CD4-positive, alpha-beta memory T cell (primary cell): ENCODE measurements around the gene RIT1. TPM values are rescaled to one million over a fixed set of nuclear protein-coding genes. Genes with fewer than 3 reads are reported as not detected.

Experiments
- CTCF ChIA-PET: fragments of 350-600 bp; sonication (Branson Sonifier 250); formaldehyde crosslinking; loops from one replicate; lab custom pipeline; 2021; ENCODE audit warnings: inconsistent platforms; ENCODE audit not compliant: partially characterized antibody; lab: Charles Lee
- POLR2A ChIA-PET: fragments of 350-600 bp; sonication (Branson Sonifier 250); formaldehyde crosslinking; loops from one replicate; lab custom pipeline; 2021; ENCODE audit not compliant: partially characterized antibody; lab: Charles Lee
- DNase-seq, 5 donors: peaks; one replicate each; pipeline versions ENCODE4 v3.0.0 to v3.0.0-alpha.2; 2020 to 2022; ENCODE audit warnings: mixed read lengths in 1 of 5
- H3K27ac ChIP-seq: one replicate; pipeline ENCODE4 v1.7.0; 2013; ENCODE audit warnings: low read depth, low read length
- H3K27me3 ChIP-seq: 2 replicates; pipeline ENCODE4 v1.7.0; 2013; ENCODE audit warnings: mild to moderate bottlenecking, low read length, moderate library complexity; ENCODE audit not compliant: insufficient read depth
- H3K36me3 ChIP-seq: 2 replicates; pipeline ENCODE4 v1.7.0; 2013; ENCODE audit warnings: mild to moderate bottlenecking, low read length, moderate library complexity; ENCODE audit not compliant: insufficient read depth
- H3K4me1 ChIP-seq: 2 replicates; pipeline ENCODE4 v1.7.0; 2013; ENCODE audit warnings: mild to moderate bottlenecking, low read length, moderate library complexity; ENCODE audit not compliant: insufficient read depth
- H3K4me3 ChIP-seq, 2 donors: one replicate each; pipeline ENCODE4 v1.7.0; 2013; ENCODE audit warnings: low read length in 2 of 2, mild to moderate bottlenecking in 1 of 2
- H3K9me3 ChIP-seq, 2 donors: one replicate each; pipeline ENCODE4 v1.7.0; 2013; ENCODE audit warnings: low read length in 2 of 2, control low read depth in 1 of 2; ENCODE audit not compliant: control insufficient read depth in 1 of 2
- H3K27ac Mint-ChIP-seq, 7 donors: one replicate each; pipeline ENCODE4 v1.8.0; 2020 to 2021; ENCODE audit warnings: mixed read lengths in 7 of 7, mild to moderate bottlenecking in 6 of 7, inconsistent platforms in 3 of 7, moderate library complexity in 3 of 7
- H3K27me3 Mint-ChIP-seq, 2 donors: one replicate each; pipeline ENCODE4 v1.8.0; 2020 to 2021; ENCODE audit warnings: mixed read lengths in 2 of 2
- H3K36me3 Mint-ChIP-seq, 2 donors: one replicate each; pipeline ENCODE4 v1.8.0; 2020 to 2021; ENCODE audit warnings: mixed read lengths in 2 of 2, inconsistent platforms in 1 of 2, mild to moderate bottlenecking in 1 of 2
- H3K4me1 Mint-ChIP-seq, 4 donors: one replicate each; pipeline ENCODE4 v1.8.0; 2020 to 2021; ENCODE audit warnings: mixed read lengths in 4 of 4, mild to moderate bottlenecking in 1 of 4
- H3K4me3 Mint-ChIP-seq, 8 donors: one replicate each; pipeline ENCODE4 v1.8.0; 2020 to 2021; ENCODE audit warnings: mixed read lengths in 8 of 8, mild to moderate bottlenecking in 7 of 8, moderate library complexity in 6 of 8, inconsistent platforms in 3 of 8
- H3K9me3 Mint-ChIP-seq, 8 donors: one replicate each; pipeline ENCODE4 v1.8.0; 2020 to 2021; ENCODE audit warnings: mixed read lengths in 8 of 8, mild to moderate bottlenecking in 5 of 8, inconsistent platforms in 3 of 8, moderate library complexity in 1 of 8
- intact Hi-C: fragments of 100-400 bp; cut with micrococcal nuclease; formaldehyde crosslinking; loops from one replicate; pipeline ENCODE4 v1.15.1; 2023
- polyA plus RNA-seq, 2 donors: library from polyadenylated mRNA; unstranded; fragments of 300-500 nt; fragmentation: Illumina TruSeq; gene quantifications; one replicate each; pipeline ENCODE4 v1.2.3, GENCODE V29; 2021
- total RNA-seq, 2 experiments: library from RNA; stranded (reverse); gene quantifications; one replicate each; pipeline ENCODE4 v1.2.3, GENCODE V29; 2021

The RIT1 gene
- total and polyA plus RNA-seq, 4 experiments from 2014 or later, result 14.1 to 48.0 (median 32.7) TPM

GRCh38 chr1:155884982-155885381 lies 26.2 kb downstream of the RIT1 start:
- Histone ChIP-seq H3K27me3 (no peaks in the 10 kb centered on the region), H3K36me3 (peaks cover 9% of the 10 kb centered on the region), H3K27ac (no peak overlapping the region), H3K9me3 (no peaks in the 10 kb centered on the region), H3K4me3 (no peak overlapping the region), H3K4me1 (no peaks in the 10 kb centered on the region)
- intact Hi-C loops, result no loop called here
- no peaks in the 10 kb centered on the region for H3K4me1 Mint-ChIP-seq
- peaks cover 0 to 28% of the 10 kb centered on the region in 2 donors for H3K36me3 Mint-ChIP-seq
- no peaks in the 10 kb centered on the region for H3K27me3 Mint-ChIP-seq
- no peak overlapping the region for H3K4me3 Mint-ChIP-seq
- DNase-seq, result no peak
- no peaks in the 10 kb centered on the region for H3K9me3 Mint-ChIP-seq
- ChIA-PET POLR2A (no interaction called here), CTCF (no interaction called here)
- H3K27ac Mint-ChIP-seq, result no peak overlapping the region

- peaks cover 9% of the 10 kb centered on the region for H3K36me3 ChIP-seq
- H3K9me3 ChIP-seq, result no peaks in the 10 kb centered on the region
- Mint-ChIP-seq H3K27ac (peak overlapping the region in 1 of 7 donors; percentile 15), H3K36me3 (peaks cover 0 to 28% of the 10 kb centered on the region in 2 donors), H3K27me3 (no peaks in the 10 kb centered on the region), H3K4me1 (no peaks in the 10 kb centered on the region), H3K9me3 (no peaks in the 10 kb centered on the region), H3K4me3 (no peak overlapping the region)
- no peaks in the 10 kb centered on the region for H3K27me3 ChIP-seq
- H3K4me1 ChIP-seq, result no peaks in the 10 kb centered on the region
- intact Hi-C loops, result no loop called here
- POLR2A ChIA-PET, result interaction anchor here (1.2 kb wide), 1 partner anchor 10 kb away, joined by 5 read pairs; no protein-coding TSS in a partner anchor
- no peak for DNase-seq
- H3K4me3 ChIP-seq, result no peak overlapping the region
- CTCF ChIA-PET, result no interaction called here
- no peak overlapping the region for H3K27ac ChIP-seq
These were observed 26.9 kb downstream of the RIT1 start for GRCh38 chr1:155884031-155884960.

GRCh38 chr1:155882766-155883165 lies 28.4 kb downstream of the RIT1 start:
- H3K36me3 ChIP-seq, result peaks cover 9% of the 10 kb centered on the region
- intact Hi-C loops, result no loop called here
- H3K4me1 ChIP-seq, result no peaks in the 10 kb centered on the region
- Mint-ChIP-seq H3K27ac (no peak overlapping the region), H3K9me3 (no peaks in the 10 kb centered on the region), H3K36me3 (peaks cover 0 to 28% of the 10 kb centered on the region in 2 donors), H3K4me3 (no peak overlapping the region), H3K27me3 (no peaks in the 10 kb centered on the region), H3K4me1 (no peaks in the 10 kb centered on the region)
- no peak overlapping the region for H3K27ac ChIP-seq
- CTCF ChIA-PET, result interaction anchor here (1.4 kb wide), 1 partner anchor 11 kb away, joined by 4 read pairs; no protein-coding TSS in a partner anchor
- no peak overlapping the region for H3K4me3 ChIP-seq
- no peak for DNase-seq
- no peaks in the 10 kb centered on the region for H3K9me3 ChIP-seq
- no peaks in the 10 kb centered on the region for H3K27me3 ChIP-seq
- POLR2A ChIA-PET, result interaction anchor here (0.8 to 0.9 kb wide), 2 partner anchors 21 to 24 kb away, joined by 4 to 6 read pairs; partner anchors contain the start of gene SYT11

- POLR2A ChIA-PET, result interaction anchor here (0.8 to 0.9 kb wide), 2 partner anchors 20 to 23 kb away, joined by 4 to 6 read pairs; partner anchors contain the start of gene SYT11
- no peaks in the 10 kb centered on the region for H3K4me1 Mint-ChIP-seq
- no peaks in the 10 kb centered on the region for H3K4me1 ChIP-seq
- H3K4me3 Mint-ChIP-seq, result no peak overlapping the region
- no peak overlapping the region for H3K27ac ChIP-seq
- CTCF ChIA-PET, result interaction anchor here (1.4 kb wide), 1 partner anchor 11 kb away, joined by 4 read pairs; no protein-coding TSS in a partner anchor
- H3K4me3 ChIP-seq, result no peak overlapping the region
- H3K9me3 ChIP-seq, result no peaks in the 10 kb centered on the region
- no peaks in the 10 kb centered on the region for H3K27me3 ChIP-seq
- H3K27me3 Mint-ChIP-seq, result no peaks in the 10 kb centered on the region
- H3K36me3 ChIP-seq, result peaks cover 9% of the 10 kb centered on the region
- H3K36me3 Mint-ChIP-seq, result peaks cover 0 to 28% of the 10 kb centered on the region in 2 donors
- DNase-seq, result no peak
- intact Hi-C loops, result no loop called here
- no peak overlapping the region for H3K27ac Mint-ChIP-seq
- no peaks in the 10 kb centered on the region for H3K9me3 Mint-ChIP-seq
These were observed 28.9 kb downstream of the RIT1 start for GRCh38 chr1:155882235-155882634.

- Histone ChIP-seq H3K4me3 (no peak overlapping the region), H3K27me3 (no peaks in the 10 kb centered on the region), H3K9me3 (no peaks in the 10 kb centered on the region), H3K4me1 (no peaks in the 10 kb centered on the region), H3K27ac (no peak overlapping the region), H3K36me3 (peaks cover 9% of the 10 kb centered on the region)
- Mint-ChIP-seq H3K36me3 (peaks cover 0 to 26% of the 10 kb centered on the region in 2 donors), H3K27me3 (no peaks in the 10 kb centered on the region), H3K9me3 (no peaks in the 10 kb centered on the region), H3K4me1 (peaks cover 0 to 1% (median 0%) of the 10 kb centered on the region in 4 donors), H3K27ac (no peak overlapping the region), H3K4me3 (no peak overlapping the region)
- no peak for DNase-seq
- CTCF ChIA-PET, result no interaction called here
- POLR2A ChIA-PET, result no interaction called here
- intact Hi-C loops, result no loop called here
These were observed 30.2 kb downstream of the RIT1 start for GRCh38 chr1:155880950-155881349.

GRCh38 chr1:155880251-155880650 lies 30.9 kb downstream of the RIT1 start:
- Mint-ChIP-seq H3K27me3 (no peaks in the 10 kb centered on the region), H3K27ac (peak overlapping the region in 1 of 7 donors; percentile 53), H3K36me3 (peaks cover 0 to 25% of the 10 kb centered on the region in 2 donors), H3K9me3 (no peaks in the 10 kb centered on the region), H3K4me3 (no peak overlapping the region), H3K4me1 (peaks cover 0 to 1% (median 0%) of the 10 kb centered on the region in 4 donors)
- intact Hi-C loops, result no loop called here
- Histone ChIP-seq H3K36me3 (peaks cover 9% of the 10 kb centered on the region), H3K27ac (no peak overlapping the region), H3K27me3 (no peaks in the 10 kb centered on the region), H3K9me3 (no peaks in the 10 kb centered on the region), H3K4me1 (no peaks in the 10 kb centered on the region), H3K4me3 (no peak overlapping the region)
- DNase-seq, result no peak
- ChIA-PET CTCF (no interaction called here), POLR2A (no interaction called here)

GRCh38 chr1:155877945-155878344 lies 33.2 kb downstream of the RIT1 start:
- H3K36me3 ChIP-seq, result peaks cover 9% of the 10 kb centered on the region
- H3K27me3 ChIP-seq, result no peaks in the 10 kb centered on the region
- no peaks in the 10 kb centered on the region for H3K9me3 Mint-ChIP-seq
- no peak overlapping the region for H3K4me3 ChIP-seq
- H3K4me3 Mint-ChIP-seq, result no peak overlapping the region
- no peaks in the 10 kb centered on the region for H3K27me3 Mint-ChIP-seq
- H3K27ac Mint-ChIP-seq, result no peak overlapping the region
- POLR2A ChIA-PET, result no interaction called here
- H3K4me1 ChIP-seq, result no peaks in the 10 kb centered on the region
- no peaks in the 10 kb centered on the region for H3K9me3 ChIP-seq
- H3K4me1 Mint-ChIP-seq, result peaks cover 0 to 1% (median 0%) of the 10 kb centered on the region in 4 donors
- H3K36me3 Mint-ChIP-seq, result peaks cover 0 to 20% of the 10 kb centered on the region in 2 donors
- no peak overlapping the region for H3K27ac ChIP-seq
- intact Hi-C loops, result no loop called here
- no peak for DNase-seq
- CTCF ChIA-PET, result interaction anchor here (1.0 kb wide), 1 partner anchor 13 kb away, joined by 3 read pairs; no protein-coding TSS in a partner anchor
